Activated B cell treated with CpG ODN at 0.5 μM for 24 hours (primary cell): ENCODE results near the gene RAB6A. TPM values are rescaled to one million over a fixed set of nuclear protein-coding genes. Genes with fewer than 3 reads are reported as not detected.
"Not testable (repeated sequence)": the region's sequence is repeated elsewhere in the genome, so short reads cannot be mapped to it uniquely, and the experiment has no call there.

ENCODE experiments used
- ATAC-seq: fragments of 200-7000 bp; cut with Tn5 transposase; one replicate; pipeline ENCODE4 v1.10.0; 2021; ENCODE audit warnings: low read depth, mild to moderate bottlenecking, moderate library complexity
- CTCF ChIA-PET: fragments of 350-600 bp; sonication (Branson Sonifier 250); formaldehyde crosslinking; loops from one replicate; lab custom pipeline; 2021; ENCODE audit warnings: antibody characterized with exemption; lab: Charles Lee
- POLR2A ChIA-PET: fragments of 350-600 bp; sonication (Branson Sonifier 250); formaldehyde crosslinking; loops from one replicate; lab custom pipeline; 2021; ENCODE audit warnings: antibody characterized with exemption; lab: Charles Lee
- DNase-seq: peaks from one replicate; pipeline ENCODE4 v3.0.0; 2022
- H3K27ac Mint-ChIP-seq: one replicate; pipeline ENCODE4 v1.8.0; 2020; ENCODE audit warnings: mixed read lengths
- H3K27me3 Mint-ChIP-seq: one replicate; pipeline ENCODE4 v1.8.0; 2021; ENCODE audit warnings: mixed read lengths
- H3K36me3 Mint-ChIP-seq: one replicate; pipeline ENCODE4 v1.8.0; 2021; ENCODE audit warnings: low read depth, mixed read lengths
- H3K4me1 Mint-ChIP-seq: one replicate; pipeline ENCODE4 v1.8.0; 2021; ENCODE audit warnings: mixed read lengths
- H3K4me3 Mint-ChIP-seq: one replicate; pipeline ENCODE4 v1.8.0; 2020; ENCODE audit warnings: mild to moderate bottlenecking, mixed read lengths
- H3K9me3 Mint-ChIP-seq: one replicate; pipeline ENCODE4 v1.8.0; 2020; ENCODE audit warnings: mixed read lengths
- CTCF ChIP-seq: fragments of 200-600 bp; IDR thresholded peaks from one replicate; pipeline ENCODE4 v1.8.0; 2022; ENCODE audit warnings: antibody characterized with exemption, mild to moderate bottlenecking
- intact Hi-C: fragments of 100-400 bp; cut with micrococcal nuclease; formaldehyde crosslinking; loops from one replicate; pipeline ENCODE4 v1.15.1; 2024
- total RNA-seq: library from RNA; stranded (reverse); gene quantifications from 2 replicates; pipeline ENCODE4 v1.2.3, GENCODE V29; 2022

RAB6A gene
- total RNA-seq, 1 donor from 2014 or later = 53.3 TPM

GRCh38 chr11:73784080-73784634, 23.3 kb upstream of the RAB6A start:
- intact Hi-C loops = no loop called here
- TF ChIP-seq CTCF = no peak

GRCh38 chr11:73783483-73784020, 22.7 kb upstream of the RAB6A start:
- Mint-ChIP-seq H3K36me3 (peaks cover 9% of the 10 kb centered on the region), H3K4me3 (no peak overlapping the region), H3K27me3 (peaks cover 2% of the 10 kb centered on the region), H3K4me1 (peaks cover 18% of the 10 kb centered on the region), H3K9me3 (no peaks in the 10 kb centered on the region), H3K27ac (no peak overlapping the region)
- DNase-seq = no peak
- intact Hi-C loops = no loop called here
- CTCF ChIA-PET = no interaction called here
- POLR2A ChIA-PET = interaction anchor here (0.6 kb wide), 1 partner anchor 118 kb away, joined by 5 read pairs; no protein-coding TSS in a partner anchor
- TF ChIP-seq CTCF = no peak
- no peak for ATAC-seq

More at GRCh38 chr11:73784080-73784634, 23.3 kb upstream of the RAB6A start:
- H3K27me3 Mint-ChIP-seq = peaks cover 2% of the 10 kb centered on the region
- H3K4me3 Mint-ChIP-seq = no peak overlapping the region
- no peak overlapping the region for H3K27ac Mint-ChIP-seq
- H3K36me3 Mint-ChIP-seq = peaks cover 9% of the 10 kb centered on the region
- POLR2A ChIA-PET = interaction anchor here (1.4 kb wide), 1 partner anchor 21 kb away, joined by 10 read pairs; no protein-coding TSS in a partner anchor
- CTCF ChIA-PET = no interaction called here
- ATAC-seq (no peak), DNase-seq (no peak)
- H3K4me1 Mint-ChIP-seq = peaks cover 13% of the 10 kb centered on the region
- H3K9me3 Mint-ChIP-seq = no peaks in the 10 kb centered on the region

- no peak overlapping the region for H3K4me3 Mint-ChIP-seq
Measured at GRCh38 chr11:73781303-73781702, 20.4 kb upstream of the RAB6A start.

GRCh38 chr11:73779084-73779902, 18.4 kb upstream of the RAB6A start:
- Mint-ChIP-seq H3K4me1 (peaks cover 8% of the 10 kb centered on the region), H3K4me3 (peak overlapping the region; percentile 94), H3K27me3 (peaks cover 2% of the 10 kb centered on the region), H3K9me3 (no peaks in the 10 kb centered on the region), H3K27ac (peak overlapping the region; percentile 98), H3K36me3 (peaks cover 1% of the 10 kb centered on the region)
- peak; percentile 99 for ATAC-seq
- ChIA-PET CTCF (interaction anchor here (1.0 to 1.6 kb wide), 2 partner anchors 8 to 18 kb away, joined by 3 to 16 read pairs; partner anchors contain the start of genes MRPL48 and RAB6A), POLR2A (interaction anchor here (0.6 to 3.3 kb wide), 14 partner anchors 9 to 1850 kb away, joined by 3 to 133 read pairs (median 4); partner anchors contain the start of genes C2CD3, FAM168A, LIPT2 and MRPL48)
- peak; percentile 94 for DNase-seq
- no peak for TF ChIP-seq CTCF
- intact Hi-C loops = loop anchor here (1.0 to 2.0 kb wide), 5 partner anchors 9 to 620 kb away; partner anchors contain the start of genes C2CD3, FAM168A, PGM2L1 and PPME1

More at GRCh38 chr11:73781303-73781702, 20.4 kb upstream of the RAB6A start:
- peaks cover 1% of the 10 kb centered on the region for H3K36me3 Mint-ChIP-seq
- no peak for ATAC-seq
- intact Hi-C loops = no loop called here
- H3K4me1 Mint-ChIP-seq = peaks cover 8% of the 10 kb centered on the region
- H3K27ac Mint-ChIP-seq = no peak overlapping the region
- H3K27me3 Mint-ChIP-seq = peaks cover 2% of the 10 kb centered on the region
- ChIA-PET CTCF (no interaction called here), POLR2A (interaction anchor here (3.3 kb wide), 1 partner anchor 19 kb away, joined by 133 read pairs; the partner anchor contains the start of gene RAB6A)
- no peaks in the 10 kb centered on the region for H3K9me3 Mint-ChIP-seq
- DNase-seq = no peak
- TF ChIP-seq CTCF = no peak

- H3K36me3 Mint-ChIP-seq, H3K4me1 Mint-ChIP-seq, H3K27ac Mint-ChIP-seq, POLR2A ChIA-PET, DNase-seq, ATAC-seq, intact Hi-C loops, H3K27me3 Mint-ChIP-seq, H3K4me3 Mint-ChIP-seq, CTCF ChIA-PET, H3K9me3 Mint-ChIP-seq: not testable (repeated sequence)
Measured at GRCh38 chr11:73770811-73771210, 9.9 kb upstream of the RAB6A start.
